ENCODE measurements around the gene TXNDC9.
"Not testable (repeated sequence)": the region's sequence is repeated elsewhere in the genome, so short reads cannot be mapped to it uniquely, and the experiment has no call there.

TXNDC9 gene, protein sequence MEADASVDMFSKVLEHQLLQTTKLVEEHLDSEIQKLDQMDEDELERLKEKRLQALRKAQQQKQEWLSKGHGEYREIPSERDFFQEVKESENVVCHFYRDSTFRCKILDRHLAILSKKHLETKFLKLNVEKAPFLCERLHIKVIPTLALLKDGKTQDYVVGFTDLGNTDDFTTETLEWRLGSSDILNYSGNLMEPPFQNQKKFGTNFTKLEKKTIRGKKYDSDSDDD

DNA sequence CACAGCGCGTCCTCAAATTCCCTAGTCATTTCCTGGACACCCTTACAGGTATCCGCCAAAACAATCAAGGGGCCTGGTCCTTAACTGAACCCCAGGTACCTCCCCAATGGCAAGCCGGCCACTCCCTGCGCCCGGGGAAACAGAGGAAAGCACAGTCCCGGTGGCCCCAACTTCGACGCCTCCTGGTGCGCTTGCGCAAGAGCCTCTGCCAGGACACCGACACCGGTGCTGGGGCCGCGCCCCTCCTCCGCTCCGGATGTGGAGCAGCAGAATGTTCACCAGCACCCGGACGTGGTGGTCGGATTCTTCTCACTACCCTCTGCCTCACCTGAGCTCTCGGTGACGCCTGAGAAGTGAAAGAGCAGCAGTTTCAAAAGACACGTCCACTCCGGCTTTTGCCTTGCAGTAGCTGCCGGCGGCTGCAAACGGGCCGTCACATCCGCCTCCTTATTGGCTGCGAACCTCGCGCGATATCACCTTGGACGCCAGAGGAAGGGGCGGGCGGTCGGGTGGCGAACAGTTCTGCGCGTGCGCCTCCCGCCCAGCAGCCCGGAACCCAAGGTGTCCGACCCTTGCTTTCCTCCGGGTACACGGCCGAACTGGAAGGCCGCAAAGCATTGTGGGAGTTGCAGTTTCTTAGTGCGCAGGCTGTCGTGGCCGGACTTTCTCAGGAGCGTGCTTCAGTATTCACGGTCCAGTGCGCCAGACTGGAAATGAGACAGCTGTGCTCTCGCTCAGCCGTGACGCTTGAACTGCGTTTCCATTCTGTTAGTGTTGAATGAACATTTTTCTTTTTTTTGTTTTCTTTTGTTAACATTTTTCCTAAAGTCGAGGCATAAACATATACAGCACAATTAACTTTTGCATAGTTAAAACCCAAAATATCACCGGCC lies at the start of gene TXNDC9:
Gene TXNDC9, minus strand, starts transcription at position 423 of the 893 bp plus-strand sequence. CDS start 3,123 bp downstream, outside the sequence.
- DNase-seq (ENCODE audit: low read depth): peak; percentile 99

DNA sequence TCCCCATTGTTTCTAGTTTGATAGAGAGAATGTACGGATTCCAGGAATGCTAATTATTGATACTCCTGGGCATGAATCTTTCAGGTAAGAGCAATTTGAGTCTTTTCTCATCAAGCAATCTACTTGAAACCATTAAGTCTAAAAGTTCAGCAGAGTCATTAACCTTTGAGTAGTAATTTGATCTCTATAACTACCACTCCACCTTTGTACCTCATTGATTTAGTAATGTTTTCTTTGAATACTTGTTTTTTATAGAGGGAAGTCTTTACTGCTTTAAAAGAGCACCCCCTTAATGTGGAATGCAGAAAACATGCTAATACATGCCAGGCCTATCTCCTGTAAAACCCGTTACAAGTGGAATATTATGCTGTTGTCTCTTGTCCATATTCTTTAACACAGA lies 46.0 kb upstream of the TXNDC9 start:
- DNase-seq (ENCODE audit: low read depth): no peak

DNA sequence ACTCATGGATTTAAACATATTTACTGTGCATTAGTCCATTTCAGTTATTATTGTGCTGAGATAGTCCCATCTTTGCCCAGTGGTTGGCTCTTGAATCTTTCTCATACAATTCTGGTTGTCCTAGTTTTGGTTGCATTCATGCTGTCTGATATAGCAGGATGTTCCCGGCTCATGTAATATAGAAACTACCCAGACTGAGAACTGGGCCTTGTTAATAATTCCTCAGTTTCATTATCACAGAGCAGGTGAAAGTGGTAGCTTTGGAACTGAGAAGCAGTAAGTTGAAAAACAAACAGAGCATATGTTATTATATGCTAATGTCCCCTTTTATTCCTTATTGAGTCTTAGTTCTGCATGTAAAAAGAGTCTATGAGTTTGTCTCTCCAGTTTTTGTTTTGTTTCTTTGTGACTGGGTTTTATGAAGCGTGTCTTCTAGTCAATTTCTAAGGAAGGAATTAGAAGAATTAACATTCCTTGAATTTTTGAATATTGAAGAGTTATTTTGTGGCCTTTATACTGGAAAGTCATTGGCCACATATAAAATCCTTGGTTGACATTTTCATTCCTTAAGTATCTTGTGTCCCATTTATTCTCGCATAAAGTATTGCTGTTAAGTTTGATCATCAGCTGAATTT lies 44.4 kb upstream of the TXNDC9 start:
- DNase-seq (ENCODE audit: low read depth): no peak

DNA sequence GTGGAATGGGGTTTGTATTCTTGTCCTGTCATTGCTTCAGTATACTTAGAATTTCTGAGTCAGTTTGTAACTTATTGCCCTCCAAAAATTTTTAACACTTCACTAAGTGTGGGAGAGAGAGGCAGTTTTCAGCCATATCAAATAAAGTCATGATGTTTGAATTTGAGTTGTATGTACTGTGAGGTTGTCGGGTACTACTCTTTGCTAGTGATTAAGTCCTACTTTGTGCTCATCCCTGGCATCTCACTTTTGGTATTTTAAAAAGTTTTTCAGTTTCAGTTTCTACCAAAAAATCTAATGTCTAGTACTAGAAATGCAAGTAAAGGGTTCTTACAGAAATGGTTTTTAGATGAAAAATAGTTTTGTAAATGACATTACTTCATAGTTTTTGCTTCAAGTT lies 41.7 kb upstream of the TXNDC9 start:
- no peak for DNase-seq (ENCODE audit: low read depth)

DNA sequence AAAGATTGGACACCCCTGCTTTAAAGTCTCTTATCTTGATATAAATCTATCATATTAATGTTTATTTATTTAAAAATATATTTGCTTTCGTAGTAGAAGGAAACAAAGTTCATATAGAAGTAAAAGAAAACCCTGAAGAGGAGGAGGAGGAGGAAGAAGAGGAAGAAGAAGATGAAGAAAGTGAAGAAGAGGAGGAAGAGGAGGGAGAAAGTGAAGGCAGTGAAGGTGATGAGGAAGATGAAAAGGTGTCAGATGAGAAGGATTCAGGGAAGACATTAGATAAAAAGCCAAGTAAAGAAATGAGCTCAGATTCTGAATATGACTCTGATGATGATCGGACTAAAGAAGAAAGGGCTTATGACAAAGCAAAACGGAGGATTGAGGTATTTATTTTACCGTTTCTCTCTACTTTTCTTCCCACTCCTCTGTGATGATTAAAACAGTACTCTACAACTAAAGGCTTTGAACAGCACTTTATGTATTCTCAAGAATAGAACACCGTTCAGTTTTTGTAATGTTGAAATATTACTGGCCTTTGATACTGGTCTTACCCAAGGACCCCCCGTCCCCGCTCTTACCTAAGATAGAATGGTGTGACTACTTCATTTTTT lies 40.2 kb upstream of the TXNDC9 start:
- DNase-seq (ENCODE audit: low read depth): no peak

DNA sequence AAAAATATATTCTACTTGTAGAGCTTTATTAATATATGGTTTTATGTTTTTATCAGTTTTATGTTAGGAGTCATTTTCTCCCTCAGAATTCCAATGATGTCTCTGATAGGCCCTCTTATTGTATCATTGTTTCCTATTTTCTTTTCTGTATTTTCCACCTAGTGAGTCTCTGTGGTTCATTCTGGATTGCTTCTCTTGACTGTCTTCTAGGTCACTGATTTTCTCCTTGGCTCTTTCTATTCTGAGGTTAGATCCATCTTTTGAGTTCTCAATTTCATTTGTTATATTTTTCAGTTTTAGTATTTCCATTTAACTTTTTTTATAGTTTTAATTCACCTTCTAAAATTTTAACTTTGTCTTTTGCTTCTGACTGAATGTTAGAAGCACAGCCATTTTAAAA lies 38.6 kb upstream of the TXNDC9 start:
- DNase-seq (ENCODE audit: low read depth): no peak

DNA sequence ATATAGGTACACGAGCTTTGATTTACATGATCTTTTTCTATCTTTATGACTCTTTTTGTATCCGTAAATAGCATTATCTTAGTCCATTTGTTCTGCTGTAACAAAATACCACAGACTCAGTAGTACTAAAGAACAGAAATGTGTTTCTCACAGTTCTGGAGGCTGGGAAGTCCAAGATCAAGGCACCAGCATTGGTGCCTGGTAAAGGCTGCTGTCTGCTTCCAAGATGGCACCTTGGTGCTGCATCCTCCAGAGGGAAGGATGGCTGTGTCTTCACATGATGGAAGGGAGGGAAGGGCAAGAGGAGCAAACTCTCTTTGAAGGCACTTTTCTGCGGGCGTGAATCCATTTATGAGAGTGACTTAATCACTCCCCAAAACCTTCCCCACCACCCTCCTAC lies 37.0 kb upstream of the TXNDC9 start:
- no peak for DNase-seq (ENCODE audit: low read depth)

DNA sequence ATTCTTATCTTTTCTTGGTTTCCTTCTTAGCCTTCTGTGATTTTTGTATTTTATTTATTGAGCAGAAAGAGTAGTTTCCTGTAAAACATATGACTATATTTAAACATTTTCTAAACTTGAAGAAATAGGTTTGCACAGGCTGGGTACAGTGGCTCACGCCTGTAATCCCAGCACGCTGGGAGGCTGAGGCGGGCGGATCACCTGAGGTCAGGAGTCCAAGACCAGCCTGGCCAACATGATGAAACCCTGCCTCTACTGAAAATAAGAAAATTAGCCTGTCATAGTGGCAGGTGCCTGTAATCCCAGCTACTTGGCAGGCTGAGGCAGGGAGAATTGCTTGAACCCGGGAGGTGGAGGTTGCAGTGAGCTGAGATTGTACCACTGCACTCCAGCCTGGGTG lies 32.7 kb upstream of the TXNDC9 start:
- not testable (repeated sequence) for DNase-seq (ENCODE audit: low read depth)

DNA sequence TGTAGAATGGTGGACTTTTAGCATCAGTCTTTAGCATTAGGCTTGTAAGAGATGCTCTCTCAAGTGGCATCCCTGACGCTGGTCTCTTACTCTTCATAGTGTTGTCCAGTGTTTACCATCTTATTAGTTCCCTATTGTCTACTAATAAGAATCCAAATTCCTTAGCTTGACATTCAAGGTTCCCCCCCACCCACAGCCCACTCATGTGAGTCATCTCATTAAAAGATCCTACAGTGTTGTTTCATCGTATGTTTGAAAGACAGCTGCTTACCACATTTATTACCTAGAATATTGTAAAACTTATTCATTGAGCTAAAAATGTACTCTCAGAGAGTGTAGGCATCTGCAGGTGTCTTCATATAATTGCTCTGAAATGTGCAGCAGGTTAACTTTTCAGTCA lies 29.5 kb upstream of the TXNDC9 start:
- DNase-seq (ENCODE audit: low read depth): no peak

DNA sequence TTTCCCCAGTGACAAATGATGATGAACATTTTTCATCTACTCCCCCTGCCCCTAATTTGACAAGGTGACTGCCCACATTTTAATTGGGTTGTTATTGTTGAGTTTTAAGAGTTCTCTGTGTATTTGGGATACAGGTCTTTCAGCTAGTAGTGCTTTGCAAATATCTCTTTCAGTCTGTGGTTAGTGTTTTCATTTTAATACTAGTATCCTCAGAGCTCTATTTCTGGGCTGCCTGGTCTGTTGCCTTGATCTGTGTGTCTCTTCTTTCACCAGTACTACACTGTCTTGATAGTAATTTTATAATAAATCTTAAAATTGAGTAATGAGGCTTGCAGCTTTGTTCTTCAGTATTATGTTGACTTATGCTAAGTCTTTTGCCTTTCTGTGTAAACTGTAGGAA lies 20.7 kb upstream of the TXNDC9 start:
- no peak for DNase-seq (ENCODE audit: low read depth)

DNA sequence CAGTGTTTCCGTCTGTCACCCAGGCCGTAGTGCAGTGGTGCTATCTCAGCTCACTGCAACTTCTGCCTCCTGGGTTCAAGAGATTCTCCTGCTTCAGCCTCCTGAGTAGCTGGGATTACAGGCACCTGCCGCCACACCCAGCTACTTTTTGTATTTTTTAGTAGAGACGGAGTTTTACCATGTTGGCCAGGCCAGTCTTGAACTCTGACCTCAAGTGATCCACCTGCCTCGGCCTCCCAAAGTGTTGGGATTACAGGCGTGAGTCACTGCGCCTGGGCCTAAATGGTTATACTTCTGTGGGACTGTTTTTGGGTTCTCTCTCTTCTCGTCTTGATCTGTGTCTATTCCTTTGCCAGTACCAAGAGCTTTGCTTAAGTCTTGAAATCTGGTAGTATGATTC lies 18.7 kb upstream of the TXNDC9 start:
- not testable (repeated sequence) for DNase-seq (ENCODE audit: low read depth)

DNA sequence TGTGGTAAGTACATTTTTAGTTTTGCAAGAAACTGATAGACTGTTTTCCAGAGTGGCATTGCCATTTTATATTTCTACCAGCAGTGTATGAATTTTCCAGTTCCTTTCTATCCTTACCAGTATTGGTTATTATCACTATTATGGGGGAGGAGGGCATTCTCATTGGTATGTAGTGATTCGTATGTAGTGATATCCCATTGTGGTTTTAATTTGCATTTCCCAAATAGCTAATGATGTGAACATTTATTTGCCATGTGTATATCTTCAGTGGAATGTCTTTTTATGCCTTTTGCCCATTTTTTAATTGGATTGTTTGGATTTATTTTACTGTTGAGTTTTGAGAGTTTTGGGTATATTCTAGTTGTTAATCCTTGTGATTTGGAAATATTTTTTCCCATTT lies 17.9 kb upstream of the TXNDC9 start:
- no peak for DNase-seq (ENCODE audit: low read depth)

DNA sequence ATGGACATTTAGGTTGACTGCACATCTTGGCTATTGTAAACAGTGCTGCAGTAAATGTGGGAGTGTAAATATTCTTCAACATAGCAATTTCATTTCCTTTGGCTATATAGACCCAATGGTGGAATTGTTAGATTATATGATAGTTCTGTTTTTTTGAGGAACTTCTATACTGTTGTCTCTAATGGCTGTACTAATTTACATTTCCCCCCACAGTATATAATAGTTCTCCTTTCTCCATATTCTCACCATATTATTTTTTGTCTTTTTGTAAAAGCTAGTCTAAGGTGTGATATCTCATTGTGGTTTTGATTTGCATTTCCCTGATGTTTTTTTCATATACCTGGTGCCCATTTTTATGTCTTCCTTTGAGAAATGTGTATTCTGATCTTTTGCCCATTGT lies 14.1 kb upstream of the TXNDC9 start:
- DNase-seq (ENCODE audit: low read depth): no peak

DNA sequence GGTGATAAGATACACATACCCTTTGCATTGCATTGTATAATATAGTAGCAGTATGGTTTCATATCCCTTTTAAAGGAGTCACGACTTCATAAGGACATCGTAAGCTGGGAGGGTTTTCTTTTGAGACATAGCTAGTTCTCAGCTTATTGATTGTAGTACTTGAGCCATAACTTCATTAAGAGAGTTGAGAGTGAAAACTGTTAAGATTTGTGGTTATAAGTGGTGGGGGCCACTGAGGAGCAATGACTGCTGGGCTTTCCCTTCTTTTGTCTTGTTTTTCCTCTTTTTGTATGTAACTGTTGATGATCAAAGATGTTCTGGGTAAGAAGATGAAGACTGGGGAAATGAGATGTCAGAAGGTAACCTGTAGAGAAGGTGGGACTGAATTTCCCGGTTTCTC lies 12.0 kb upstream of the TXNDC9 start:
- DNase-seq (ENCODE audit: low read depth): no peak

DNA sequence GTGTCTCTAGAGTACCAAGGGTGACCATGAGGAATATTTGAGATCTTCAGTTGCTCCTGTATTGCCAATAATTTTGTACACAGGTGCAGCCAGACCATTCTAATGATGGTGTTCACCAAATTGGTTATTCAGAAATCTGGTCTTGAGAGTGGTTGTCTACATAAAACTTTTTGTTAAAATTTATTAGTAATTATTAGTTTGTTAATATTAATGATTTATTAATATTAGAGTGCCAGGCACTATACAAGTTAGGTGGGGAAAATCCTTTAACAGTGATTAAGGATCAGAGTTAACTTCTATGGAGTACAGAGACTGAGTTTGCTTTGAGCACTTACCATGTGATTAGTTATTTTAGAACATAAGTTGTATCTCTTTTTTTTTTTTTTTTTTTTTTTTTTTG lies 10.1 kb upstream of the TXNDC9 start:
- DNase-seq (ENCODE audit: low read depth): no peak

DNA sequence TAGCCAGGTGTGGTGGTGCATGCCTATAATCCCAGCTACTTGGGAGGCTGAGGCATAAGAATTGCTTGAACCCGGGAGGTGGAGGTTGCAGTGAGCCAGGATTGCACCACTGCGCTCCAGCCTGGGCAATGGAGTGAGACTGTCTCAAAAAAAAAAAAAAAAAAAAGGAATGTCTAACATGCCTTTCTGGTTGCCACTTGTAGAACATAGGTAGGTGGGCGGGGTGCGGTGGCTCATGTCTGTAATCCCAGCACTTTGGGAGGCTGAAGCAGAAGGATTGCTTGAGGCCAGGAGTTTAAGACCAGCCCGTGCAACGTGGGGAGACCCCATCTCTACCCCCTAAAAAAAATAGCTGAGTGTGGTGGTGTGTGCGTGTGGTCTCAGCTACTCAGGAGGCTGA lies 9.3 kb upstream of the TXNDC9 start:
- DNase-seq (ENCODE audit: low read depth): not testable (repeated sequence)

DNA sequence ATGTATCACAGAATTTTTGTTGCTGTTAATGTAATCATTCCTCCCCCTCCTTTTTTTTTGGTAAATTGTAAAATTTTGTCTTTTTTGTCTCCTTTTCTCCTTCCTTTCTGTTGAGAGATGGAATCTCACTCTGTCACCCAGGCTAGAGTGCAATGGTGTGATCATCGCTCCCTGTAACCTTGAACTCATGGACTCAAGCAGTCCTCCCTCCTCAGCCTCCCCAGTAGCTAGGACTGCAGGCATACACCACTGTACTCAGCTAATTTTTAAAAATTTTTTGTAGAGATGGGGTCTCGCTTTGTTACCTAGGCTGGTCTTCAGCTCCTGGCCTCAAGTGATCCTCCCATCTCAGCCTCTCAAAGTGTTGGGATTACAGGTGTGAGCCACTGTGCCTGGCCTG lies 6.4 kb upstream of the TXNDC9 start:
- no peak for DNase-seq (ENCODE audit: low read depth)

DNA sequence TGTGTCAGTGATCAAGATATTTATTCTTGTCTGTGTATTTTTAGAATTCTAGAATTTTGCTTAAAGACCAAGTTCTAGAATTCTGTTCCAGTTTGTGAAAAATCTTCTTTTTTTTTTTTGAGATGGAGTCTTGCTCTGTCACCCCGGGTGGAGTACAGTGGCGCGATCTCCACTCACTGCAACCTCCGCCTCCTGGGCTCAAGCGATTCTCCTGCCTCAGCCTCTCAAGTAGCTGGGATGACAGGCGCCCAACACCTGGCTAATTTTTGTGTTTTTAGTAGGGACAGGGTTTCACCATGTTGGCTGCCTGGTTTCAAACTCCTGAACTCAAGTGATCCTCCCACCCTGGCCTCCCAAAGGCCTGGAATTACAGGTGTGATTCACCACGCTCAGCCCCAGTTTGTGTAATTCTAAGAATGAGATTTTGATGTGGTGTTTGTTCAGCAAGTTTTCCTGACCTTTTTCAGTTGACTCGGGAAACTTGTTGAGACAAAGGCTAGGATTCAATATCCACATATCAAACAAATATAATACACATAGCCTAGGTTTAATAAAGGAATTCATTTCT lies 4.6 kb upstream of the TXNDC9 start:
- no peak for DNase-seq (ENCODE audit: low read depth)

DNA sequence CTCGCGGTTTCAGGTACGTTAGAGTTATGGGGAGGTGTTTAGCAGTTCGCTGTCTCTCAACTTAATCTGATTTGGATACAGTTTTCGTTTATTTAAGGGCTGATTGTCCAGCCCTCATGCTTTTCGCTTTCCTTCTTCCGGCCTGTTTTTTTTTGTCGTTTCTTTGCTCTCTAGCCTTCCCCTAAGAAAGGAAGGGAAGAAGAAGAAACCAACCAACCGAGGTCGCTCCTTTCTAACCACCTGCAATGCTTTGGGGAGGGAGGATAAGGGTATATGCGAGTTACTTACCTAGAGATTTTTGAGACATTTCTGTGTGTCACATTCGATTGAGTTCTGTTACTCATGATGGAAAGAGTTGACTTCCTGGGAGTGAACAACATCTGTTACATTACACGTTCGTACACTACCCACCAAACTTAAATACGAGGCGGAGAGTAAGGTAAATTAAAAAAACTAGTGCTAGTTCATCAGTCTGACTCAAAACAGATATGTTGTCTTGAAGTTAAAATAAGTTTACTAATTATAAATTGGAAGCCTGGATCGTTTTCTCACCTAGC lies 2.0 kb upstream of the TXNDC9 start:
- DNase-seq (ENCODE audit: low read depth): peak; percentile 1

DNA sequence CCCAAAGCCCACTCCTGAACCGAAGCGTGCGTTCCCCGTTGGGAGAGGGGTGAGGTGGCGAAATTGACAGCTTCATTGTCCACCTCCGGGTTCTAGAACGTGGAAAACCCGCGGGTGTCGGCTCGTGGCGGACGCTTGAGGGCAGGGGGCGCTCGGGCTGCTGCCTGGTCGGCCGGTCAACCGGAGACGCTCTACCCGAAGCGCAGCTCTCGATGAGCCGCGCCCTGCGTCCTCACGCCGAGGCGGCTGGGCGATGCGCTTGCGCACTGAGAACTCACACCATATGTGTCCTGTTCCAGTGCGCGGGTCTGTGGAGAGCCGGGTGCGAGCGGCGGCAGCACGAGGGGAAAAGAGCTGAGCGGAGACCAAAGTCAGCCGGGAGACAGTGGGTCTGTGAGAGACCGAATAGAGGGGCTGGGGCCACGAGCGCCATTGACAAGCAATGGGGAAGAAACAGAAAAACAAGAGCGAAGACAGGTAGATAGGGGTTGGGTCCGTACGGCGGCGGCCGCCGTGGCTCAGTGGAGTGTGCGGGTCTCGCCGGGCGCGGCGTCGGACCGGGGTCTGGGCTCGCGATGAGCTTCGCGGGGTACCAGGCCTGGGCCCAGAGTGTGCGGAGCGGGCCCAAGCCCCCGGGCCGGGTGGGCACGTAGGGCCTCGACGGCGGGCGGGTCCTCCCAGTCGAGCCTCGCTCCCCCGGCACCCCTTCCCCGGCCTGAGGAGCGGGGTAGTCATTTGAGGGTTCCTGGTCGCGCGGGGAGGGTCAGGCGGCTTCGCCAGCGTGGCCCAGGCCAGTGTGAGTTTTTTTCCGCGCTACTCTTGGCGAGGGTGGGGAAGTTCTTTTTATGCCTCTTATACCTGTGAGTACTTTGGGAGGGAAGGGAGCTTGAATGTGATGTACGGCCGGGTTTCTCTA lies 1.2 kb upstream of the TXNDC9 start, which contains the start of gene EIF5B:
Gene EIF5B, plus strand, starts transcription at position 277 of the 916 bp plus-strand sequence. Its CDS starts 166 bp downstream, at position 443.
- DNase-seq (ENCODE audit: low read depth): peak; percentile 94

DNA sequence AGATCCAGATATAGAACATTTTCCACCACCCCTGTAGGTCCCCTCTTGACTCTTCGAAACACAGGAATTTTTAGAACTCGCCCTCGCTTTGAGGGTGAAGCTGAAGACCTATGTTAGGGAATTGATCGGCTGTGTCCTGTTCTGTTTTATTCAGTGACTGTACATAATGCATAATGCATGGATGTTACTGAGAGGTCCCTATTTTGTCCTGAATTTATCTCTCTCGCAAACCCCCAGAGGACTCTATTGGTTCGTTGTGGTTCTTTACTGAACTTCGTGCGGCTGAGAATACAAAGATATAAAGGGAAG lies 625 bp upstream of the TXNDC9 start:
- DNase-seq (ENCODE audit: low read depth): no peak

Data from GM04504 (cell line).